GM12873 (cell line): ENCODE results near the gene UNC13C.

Experiments used
- CTCF ChIP-seq: IDR thresholded peaks from 2 replicates; pipeline ENCODE4 v1.5.1; 2012; ENCODE audit warnings: low read depth, mild to moderate bottlenecking, moderate library complexity, low read length, control low read depth; ENCODE audit not compliant: insufficient read depth; ENCODE audit errors: missing control alignments

UNC13C gene

GRCh38 chr15:53974813-53975212 lies 3.4 kb upstream of the UNC13C start:
- TF ChIP-seq CTCF, result no peak

GRCh38 chr15:53976844-53977392 lies 1.3 kb upstream of the UNC13C start:
- TF ChIP-seq CTCF, result no peak

GRCh38 chr15:53979051-53979788 lies 979 bp downstream of the UNC13C start:
- no peak for TF ChIP-seq CTCF

GRCh38 chr15:53980021-53980420 lies 1.8 kb downstream of the UNC13C start:
- TF ChIP-seq CTCF, result no peak

- no peak for TF ChIP-seq CTCF
These were observed 3.9 kb downstream of the UNC13C start for GRCh38 chr15:53982071-53982680.

- no peak for TF ChIP-seq CTCF
These were observed 4.6 kb downstream of the UNC13C start for GRCh38 chr15:53982876-53983275.

GRCh38 chr15:53984221-53984620 lies 6.0 kb downstream of the UNC13C start:
- no peak for TF ChIP-seq CTCF
